Neural crest cell (in vitro differentiated cells): ENCODE results near the gene C7orf25. TPM values are rescaled to one million over a fixed set of nuclear protein-coding genes. Genes with fewer than 3 reads are reported as not detected.
"Not testable (repeated sequence)": the region's sequence is repeated elsewhere in the genome, so short reads cannot be mapped to it uniquely, and the experiment has no call there.

ENCODE experiments used
- DNase-seq: peaks from one replicate; pipeline ENCODE4 v3.0.0; 2021; ENCODE audit warnings: low read depth, mixed read lengths, low spot score
- H3K27ac Mint-ChIP-seq: one replicate; pipeline ENCODE4 v1.8.0; 2021; ENCODE audit warnings: mild to moderate bottlenecking, mixed read lengths; ENCODE audit not compliant: unreplicated experiment
- H3K27me3 Mint-ChIP-seq: 2 replicates; pipeline ENCODE4 v1.8.0; 2021; ENCODE audit warnings: low read depth, mild to moderate bottlenecking, mixed read lengths
- H3K36me3 Mint-ChIP-seq: 2 replicates; pipeline ENCODE4 v1.8.0; 2021; ENCODE audit warnings: low read depth, mild to moderate bottlenecking, mixed read lengths
- H3K4me1 Mint-ChIP-seq: 2 replicates; pipeline ENCODE4 v1.8.0; 2021; ENCODE audit warnings: mixed read lengths
- H3K4me3 Mint-ChIP-seq: one replicate; pipeline ENCODE4 v1.8.0; 2021; ENCODE audit warnings: mild to moderate bottlenecking, mixed read lengths
- H3K9me3 Mint-ChIP-seq: 2 replicates; pipeline ENCODE4 v1.8.0; 2021; ENCODE audit warnings: mixed read lengths
- CTCF ChIP-seq: fragments of 200-600 bp; sonication (generic); conservative IDR thresholded peaks from 2 replicates; pipeline ENCODE4 v1.5.0; 2021; ENCODE audit warnings: antibody characterized with exemption, mild to moderate bottlenecking
- total RNA-seq: library from RNA; stranded (reverse); gene quantifications from 2 replicates; pipeline ENCODE4 v1.2.1, GENCODE V29; 2021

Gene C7orf25
- total RNA-seq, 1 donor from 2014 or later: 3.7 TPM

DNA sequence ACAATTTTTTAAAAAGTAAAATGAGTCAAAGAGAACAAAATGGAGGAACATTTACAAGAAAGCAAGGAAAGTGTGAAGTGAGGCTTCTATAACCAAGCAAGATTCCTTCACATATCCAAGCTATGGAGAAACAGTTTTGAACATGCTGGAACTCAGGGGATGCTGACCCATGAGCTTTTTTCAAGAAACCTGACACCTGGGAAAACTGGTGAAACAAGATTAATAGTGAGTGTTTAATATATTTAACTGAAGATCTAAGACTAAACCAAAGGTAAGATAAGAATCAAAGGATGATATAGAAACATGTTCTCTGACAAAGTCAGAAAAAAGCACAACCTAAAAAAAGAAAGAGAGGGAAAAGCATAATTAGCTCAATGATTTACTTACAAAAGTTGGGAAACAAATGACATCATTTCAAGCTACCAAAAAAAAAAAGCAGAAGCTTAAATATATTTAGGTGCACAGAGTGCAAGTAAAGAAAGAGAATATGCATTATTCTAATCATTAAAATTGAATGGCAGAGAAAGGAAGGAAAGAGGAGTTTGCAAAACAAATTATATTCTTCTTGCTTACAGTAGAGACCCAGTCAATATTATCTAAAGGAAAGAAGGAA lies 24.9 kb downstream of the C7orf25 start:
- no peak overlapping the region for H3K27ac Mint-ChIP-seq
- H3K9me3 Mint-ChIP-seq: no peaks in the 10 kb centered on the region

DNA sequence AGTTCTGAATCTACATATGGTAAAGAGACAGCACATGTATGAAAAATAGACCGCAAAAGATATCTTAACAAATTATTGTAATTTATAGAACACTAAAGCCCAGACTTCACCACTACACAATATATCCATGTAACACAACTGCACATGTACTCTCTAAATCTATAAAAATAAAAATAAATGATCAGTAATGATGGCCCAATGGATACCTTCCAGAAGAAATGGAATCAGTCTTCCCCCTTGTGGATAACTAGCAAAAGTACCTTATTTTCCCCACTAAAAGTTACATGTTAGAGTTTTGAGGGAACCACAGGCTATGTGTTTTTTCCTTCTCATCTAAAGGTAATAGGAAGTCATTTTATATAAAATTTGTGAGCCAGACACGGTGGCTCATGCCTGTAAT lies 25.7 kb downstream of the C7orf25 start:
- Mint-ChIP-seq H3K4me3 (peak overlapping the region; percentile 13), H3K9me3 (no peaks in the 10 kb centered on the region), H3K27ac (no peak overlapping the region), H3K27me3 (peaks cover 4% of the 10 kb centered on the region), H3K36me3 (no peaks in the 10 kb centered on the region), H3K4me1 (peaks cover 24% of the 10 kb centered on the region)
- no peak for DNase-seq
- TF ChIP-seq CTCF: peak; percentile 65

More for the DNA sequence above, 24.9 kb downstream of the C7orf25 start:
- Mint-ChIP-seq H3K4me3 (peak overlapping the region; percentile 93), H3K4me1 (peaks cover 24% of the 10 kb centered on the region), H3K36me3 (no peaks in the 10 kb centered on the region), H3K27me3 (peaks cover 4% of the 10 kb centered on the region)
- TF ChIP-seq CTCF: no peak
- no peak for DNase-seq

DNA sequence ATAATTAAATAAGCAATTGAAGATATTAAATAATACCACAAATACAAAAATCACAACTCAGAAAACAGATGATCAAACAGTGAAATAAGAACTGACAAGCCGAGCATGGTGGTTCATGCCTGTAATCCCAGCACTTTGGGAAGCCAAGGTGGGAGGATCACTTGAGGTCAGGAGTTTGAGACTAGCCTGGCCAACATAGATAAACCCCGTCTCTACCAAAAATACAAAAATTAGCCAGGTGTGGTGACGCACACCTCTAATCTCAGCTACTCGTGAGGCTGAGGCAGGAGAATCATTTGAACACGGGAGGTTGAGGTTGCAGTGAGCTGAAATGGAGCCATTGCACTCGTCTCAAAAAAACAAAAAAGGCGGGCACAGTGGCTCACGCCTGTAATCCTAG lies 26.7 kb downstream of the C7orf25 start:
- peaks cover 24% of the 10 kb centered on the region for H3K4me1 Mint-ChIP-seq
- H3K27ac Mint-ChIP-seq: not testable (repeated sequence)

GRCh38 chr7:42883950-42884349 lies 27.9 kb downstream of the C7orf25 start:
- no peak for TF ChIP-seq CTCF
- no peak for DNase-seq
- H3K27me3 Mint-ChIP-seq: peaks cover 4% of the 10 kb centered on the region
- peaks cover 19% of the 10 kb centered on the region for H3K4me1 Mint-ChIP-seq
- no peaks in the 10 kb centered on the region for H3K36me3 Mint-ChIP-seq
- no peaks in the 10 kb centered on the region for H3K9me3 Mint-ChIP-seq
- no peak overlapping the region for H3K4me3 Mint-ChIP-seq
- H3K27ac Mint-ChIP-seq: no peak overlapping the region

More for the DNA sequence above, 26.7 kb downstream of the C7orf25 start:
- not testable (repeated sequence) for H3K27me3 Mint-ChIP-seq, DNase-seq, H3K4me3 Mint-ChIP-seq, H3K36me3 Mint-ChIP-seq, H3K9me3 Mint-ChIP-seq

GRCh38 chr7:42880392-42880791 lies 31.5 kb downstream of the C7orf25 start:
- Mint-ChIP-seq H3K27ac (no peak overlapping the region), H3K27me3 (no peaks in the 10 kb centered on the region), H3K4me1 (no peaks in the 10 kb centered on the region), H3K9me3 (no peaks in the 10 kb centered on the region), H3K36me3 (no peaks in the 10 kb centered on the region), H3K4me3 (no peak overlapping the region)
- TF ChIP-seq CTCF: no peak
- DNase-seq: no peak

DNA sequence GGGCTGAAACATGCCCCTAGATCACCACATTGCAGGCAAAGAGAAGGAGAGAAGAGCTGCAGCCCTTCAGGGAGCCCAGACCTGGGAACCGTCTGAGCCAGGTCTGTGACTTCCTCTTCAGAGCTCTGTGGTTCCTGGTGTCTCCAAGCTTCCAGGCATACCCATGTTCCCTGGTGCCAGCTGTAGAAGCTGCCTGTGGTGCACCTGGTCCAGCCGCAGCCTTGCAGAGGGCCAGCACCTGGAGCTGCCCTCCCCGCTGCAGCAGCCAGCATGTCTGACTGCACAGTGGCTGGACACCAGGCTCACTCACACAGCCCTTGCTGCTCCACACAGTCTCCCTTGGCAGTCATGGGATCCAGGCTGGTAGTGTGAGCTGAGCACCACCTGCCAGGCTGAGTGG lies 33.6 kb downstream of the C7orf25 start:
- Mint-ChIP-seq H3K4me1 (no peaks in the 10 kb centered on the region), H3K27me3 (no peaks in the 10 kb centered on the region), H3K4me3 (no peak overlapping the region)

More for the DNA sequence above, 33.6 kb downstream of the C7orf25 start:
- no peaks in the 10 kb centered on the region for H3K36me3 Mint-ChIP-seq
- no peak for TF ChIP-seq CTCF
- no peak overlapping the region for H3K27ac Mint-ChIP-seq
- DNase-seq: no peak
- H3K9me3 Mint-ChIP-seq: no peaks in the 10 kb centered on the region
